Measurements from ENCODE around the gene CEP104. TPM values are rescaled to one million over a fixed set of nuclear protein-coding genes. Genes with fewer than 3 reads are reported as not detected.

The CEP104 gene
- total and polyA plus RNA-seq, 8 donors, result 32.5 to 49.5 (median 35.3) TPM

GRCh38 chr1:3904843-3905185 lies 47.8 kb upstream of the CEP104 start:
- Histone ChIP-seq H3K9me3 (no peaks in the 10 kb centered on the region), H3K27ac (no peak overlapping the region), H3K4me1 (peaks cover 0 to 2% of the 10 kb centered on the region in 2 donors), H3K36me3 (no peaks in the 10 kb centered on the region), H3K4me3 (no peak overlapping the region), H3K27me3 (peaks cover 0 to 12% of the 10 kb centered on the region in 2 donors)
- TF ChIP-seq CTCF (IDR thresholded peaks at IDR 0.05), result no peak
- intact Hi-C loops (cut with DNase I), result no loop called here
- DNase-seq, result peak in 1 of 4 donors; percentile 12
- no peak for ATAC-seq

DNA sequence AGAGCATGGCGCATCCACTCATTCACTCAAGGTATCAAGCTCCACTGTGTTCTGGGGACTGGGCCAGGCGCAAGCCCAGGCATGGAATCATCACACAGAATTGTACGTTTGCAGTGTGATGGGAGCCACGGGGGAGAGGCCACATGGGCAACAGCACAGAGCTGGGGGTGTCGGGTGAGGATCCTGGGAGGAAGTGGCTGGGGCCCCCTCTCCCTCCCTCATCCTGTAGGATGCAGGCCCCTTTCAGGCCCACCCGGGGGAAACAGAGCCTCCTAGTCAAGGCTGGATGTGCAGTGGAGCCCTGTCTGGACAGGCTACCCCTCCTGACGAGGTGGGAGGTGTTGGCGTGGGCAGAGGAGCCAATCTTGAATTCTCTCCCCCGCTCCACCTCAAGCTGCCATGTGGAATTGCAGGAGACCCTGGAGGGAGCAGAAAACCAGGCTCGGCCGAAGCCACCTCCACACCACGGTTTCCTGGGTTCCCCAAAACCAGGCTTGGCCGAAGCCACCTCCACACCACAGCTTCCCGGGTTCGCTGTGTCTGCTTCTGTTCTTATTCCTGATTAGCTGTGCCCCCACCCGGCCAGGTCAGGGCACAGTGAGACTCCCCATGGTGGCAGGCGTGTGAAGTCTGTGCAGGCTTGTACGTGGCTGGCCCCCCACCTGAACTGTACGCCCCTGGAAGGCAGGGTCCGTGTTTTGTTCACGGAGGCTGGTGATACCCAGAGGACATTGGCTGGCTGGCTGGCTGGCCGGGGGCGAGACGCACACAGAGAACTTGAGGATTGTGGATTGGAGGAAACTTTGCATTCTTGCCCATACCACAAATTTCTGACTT lies 47.2 kb upstream of the CEP104 start:
- Histone ChIP-seq H3K9me3 (no peaks in the 10 kb centered on the region), H3K4me1 (peaks cover 0 to 8% of the 10 kb centered on the region in 2 donors), H3K27me3 (peaks cover 0 to 6% of the 10 kb centered on the region in 2 donors), H3K4me3 (no peak overlapping the region), H3K27ac (no peak overlapping the region), H3K36me3 (no peaks in the 10 kb centered on the region)
- intact Hi-C loops (cut with DNase I), result no loop called here
- no peak for ATAC-seq
- TF ChIP-seq CTCF (IDR thresholded peaks at IDR 0.05), result no peak
- no peak for DNase-seq

DNA sequence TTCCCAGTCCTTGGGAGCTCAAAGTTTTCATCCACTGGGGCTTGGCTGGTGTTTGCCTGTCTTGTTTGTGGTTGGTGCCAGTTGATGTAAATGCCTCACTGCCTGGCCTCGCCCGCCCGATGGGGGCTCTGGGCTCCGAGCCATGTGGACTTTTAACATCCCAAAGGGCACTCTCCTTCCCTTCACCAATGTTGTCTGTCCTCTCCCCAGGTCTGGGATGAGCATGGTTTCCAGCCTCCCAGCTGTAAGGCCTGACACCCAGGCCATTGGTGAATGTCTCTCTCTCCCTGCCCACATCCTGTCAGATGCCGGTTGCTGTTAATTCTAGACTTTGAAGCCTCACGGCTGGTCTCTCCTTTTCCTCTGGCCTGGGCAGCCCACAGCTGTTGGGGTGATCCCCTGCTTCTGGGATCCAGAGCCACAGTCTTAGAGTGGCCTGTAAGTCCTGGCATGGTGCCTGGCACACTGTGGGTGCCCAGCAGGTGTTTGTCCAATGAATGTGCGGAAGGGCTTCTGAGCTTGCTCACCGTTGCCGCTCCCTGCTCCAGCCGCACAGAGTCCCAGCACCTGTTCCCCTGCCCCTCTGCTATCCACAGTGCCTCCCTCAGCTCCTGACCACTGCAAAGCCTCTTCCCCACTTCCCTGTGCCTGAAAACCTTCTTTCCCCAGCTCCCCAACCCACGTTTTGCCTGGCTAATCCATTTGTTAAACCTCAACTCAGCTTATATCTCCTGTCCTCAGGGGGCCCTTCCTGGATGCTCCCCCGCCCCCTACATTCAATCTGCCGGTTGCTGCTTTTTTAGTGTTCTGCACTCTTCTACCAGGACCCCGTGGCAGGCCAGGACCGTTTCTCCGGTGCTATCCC lies 46.4 kb upstream of the CEP104 start:
- intact Hi-C loops (cut with DNase I), result no loop called here

DNA sequence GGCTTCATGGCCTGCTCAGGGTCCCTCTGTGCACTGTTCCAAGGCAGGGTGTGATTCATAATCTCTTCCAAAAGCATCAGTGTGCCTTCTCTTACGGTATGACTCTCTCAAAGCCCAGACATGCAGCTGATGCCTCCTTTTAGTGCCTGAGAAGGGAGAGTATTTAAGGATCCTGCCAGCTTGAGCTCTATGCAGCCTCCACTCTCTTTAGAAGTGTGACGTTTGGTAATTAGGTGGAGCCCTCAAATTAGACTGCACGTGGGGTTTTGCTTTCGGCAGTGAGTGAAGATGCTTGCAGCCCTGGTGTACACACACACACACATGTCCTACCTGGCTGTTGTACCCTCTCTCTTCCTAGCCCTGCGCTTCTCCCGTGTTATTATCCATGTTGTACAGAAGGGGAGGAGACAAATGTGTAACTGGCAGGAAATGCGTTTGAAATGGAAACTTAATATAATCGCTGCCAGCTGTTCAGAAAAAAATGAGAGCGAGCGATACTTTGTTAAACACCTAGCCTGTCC lies 45.6 kb upstream of the CEP104 start:
- Histone ChIP-seq H3K4me3 (no peak overlapping the region), H3K27ac (no peak overlapping the region), H3K36me3 (no peaks in the 10 kb centered on the region), H3K9me3 (peaks cover 0 to 7% of the 10 kb centered on the region in 2 donors), H3K27me3 (no peaks in the 10 kb centered on the region), H3K4me1 (peaks cover 0 to 17% of the 10 kb centered on the region in 2 donors)
- ATAC-seq (no peak), DNase-seq (peak in 1 of 4 donors; percentile 14)
- intact Hi-C loops (cut with DNase I), result no loop called here
- TF ChIP-seq CTCF (IDR thresholded peaks at IDR 0.05), result no peak

More for the DNA sequence above, 46.4 kb upstream of the CEP104 start:
- ATAC-seq, result no peak
- Histone ChIP-seq H3K9me3 (no peaks in the 10 kb centered on the region), H3K4me1 (peaks cover 0 to 16% of the 10 kb centered on the region in 2 donors), H3K27me3 (no peaks in the 10 kb centered on the region), H3K27ac (no peak overlapping the region), H3K4me3 (no peak overlapping the region), H3K36me3 (no peaks in the 10 kb centered on the region)
- no peak for TF ChIP-seq CTCF (IDR thresholded peaks at IDR 0.05)
- peak in 1 of 4 donors; percentile 33 for DNase-seq

DNA sequence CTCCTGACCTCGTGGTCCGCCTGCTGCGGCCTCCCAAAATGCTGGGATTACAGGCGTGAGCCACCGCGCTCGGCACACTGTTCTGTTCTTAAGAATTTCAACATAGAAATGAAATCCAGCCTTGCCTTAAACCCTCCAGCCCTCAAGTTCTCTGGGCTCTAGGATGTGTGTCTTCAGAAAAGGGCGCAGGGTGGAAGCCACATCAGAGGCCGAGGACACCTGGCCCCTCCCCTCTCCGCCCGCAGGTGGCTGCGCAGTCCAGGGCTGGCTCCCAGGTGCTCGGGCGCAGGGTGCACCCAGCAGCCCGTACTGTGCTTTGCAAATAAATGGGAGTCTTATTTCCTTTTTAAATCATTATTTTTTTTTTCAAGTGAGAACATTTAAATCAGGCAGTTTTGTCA lies 45.1 kb upstream of the CEP104 start:
- no peak for ATAC-seq
- no peak overlapping the region for H3K4me3 ChIP-seq
- H3K36me3 ChIP-seq, result no peaks in the 10 kb centered on the region
- no peaks in the 10 kb centered on the region for H3K27me3 ChIP-seq
- intact Hi-C loops (cut with DNase I), result no loop called here
- no peak for TF ChIP-seq CTCF (IDR thresholded peaks at IDR 0.05)
- H3K27ac ChIP-seq, result no peak overlapping the region
- peaks cover 0 to 17% of the 10 kb centered on the region in 2 donors for H3K4me1 ChIP-seq
- peak in 2 of 4 donors; percentile 24 to 77 for DNase-seq
- peaks cover 0 to 7% of the 10 kb centered on the region in 2 donors for H3K9me3 ChIP-seq
